Measurements from ENCODE around the gene MGAT4C.

Gene MGAT4C

GRCh38 chr12:86229772-86230171 lies 26.4 kb downstream of the MGAT4C start:
- DNase-seq (no peak), ATAC-seq (no peak)

DNA sequence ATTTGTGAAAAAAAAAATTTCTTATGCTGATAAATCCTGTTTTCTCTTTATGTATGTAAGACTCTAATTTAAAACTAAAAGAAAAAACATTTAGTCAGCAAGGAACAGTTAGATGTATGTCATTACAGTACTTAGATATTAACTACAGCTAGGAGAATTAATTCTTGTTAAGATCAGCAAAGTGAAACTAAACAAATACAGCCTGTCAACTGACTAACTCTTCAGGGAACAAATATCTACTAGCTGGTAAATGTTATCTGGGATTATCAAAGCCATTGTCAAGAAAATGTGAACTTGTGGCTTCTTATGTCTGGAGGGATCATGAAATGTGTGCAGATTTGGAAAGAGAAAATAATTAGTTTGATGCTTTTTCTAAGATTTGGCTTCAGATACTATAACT lies 27.5 kb downstream of the MGAT4C start:
- ATAC-seq (no peak), DNase-seq (no peak)

DNA sequence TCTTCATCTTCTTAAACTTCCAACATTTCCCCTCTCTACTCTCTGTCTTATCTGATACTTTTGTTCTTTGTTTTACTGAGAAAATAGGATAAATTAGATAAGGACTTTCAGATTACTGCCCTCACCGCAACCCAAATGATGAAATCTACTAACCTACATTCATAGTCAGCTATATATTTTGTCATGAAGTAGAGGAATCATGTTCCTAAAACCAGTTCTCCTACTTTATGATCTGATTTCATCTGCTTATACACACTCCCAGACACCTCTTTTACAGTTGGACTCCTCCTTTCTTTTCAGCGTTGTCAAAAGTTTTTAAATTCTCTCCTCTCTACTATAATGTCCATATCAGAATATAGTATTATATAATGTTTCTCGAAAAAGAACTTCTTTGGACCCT lies 29.7 kb downstream of the MGAT4C start:
- DNase-seq, result no peak
- ATAC-seq, result no peak

- ATAC-seq (no peak), DNase-seq (no peak)
These were observed 39.6 kb downstream of the MGAT4C start for GRCh38 chr12:86216591-86216990.

- ATAC-seq, result no peak
- DNase-seq, result no peak
These were observed 43.2 kb downstream of the MGAT4C start for GRCh38 chr12:86213012-86213411.

GRCh38 chr12:86198696-86199444 lies 57.3 kb downstream of the MGAT4C start:
- ATAC-seq, result no peak
- DNase-seq, result no peak

GRCh38 chr12:86196465-86196864 lies 59.7 kb downstream of the MGAT4C start:
- no peak for ATAC-seq
- no peak for DNase-seq

DNA sequence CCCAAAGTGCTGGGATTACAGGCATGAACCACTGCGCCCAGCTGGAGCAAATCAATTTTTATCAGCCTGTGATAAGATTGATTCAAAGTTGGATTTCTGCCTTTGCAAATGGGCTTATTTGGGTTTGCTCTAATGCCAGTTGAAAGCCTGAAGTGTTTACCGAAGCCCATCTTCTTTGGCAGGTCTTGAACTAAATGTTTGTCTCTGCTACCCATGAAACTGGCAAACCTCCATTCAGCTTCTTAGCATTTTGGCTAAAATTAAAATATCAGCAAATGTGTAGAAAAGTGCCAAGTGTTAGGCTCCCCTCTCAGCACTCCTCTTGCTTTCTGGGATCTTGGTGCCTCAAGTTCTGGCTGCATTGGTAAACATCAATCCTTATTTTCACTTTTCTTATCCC lies 61.5 kb downstream of the MGAT4C start:
- ATAC-seq (no peak), DNase-seq (no peak)

GRCh38 chr12:86193931-86194330 lies 62.3 kb downstream of the MGAT4C start:
- ATAC-seq, result no peak
- DNase-seq, result no peak

- no peak for ATAC-seq
- DNase-seq, result no peak
These were observed 68.0 kb downstream of the MGAT4C start for GRCh38 chr12:86188226-86188625.

DNA sequence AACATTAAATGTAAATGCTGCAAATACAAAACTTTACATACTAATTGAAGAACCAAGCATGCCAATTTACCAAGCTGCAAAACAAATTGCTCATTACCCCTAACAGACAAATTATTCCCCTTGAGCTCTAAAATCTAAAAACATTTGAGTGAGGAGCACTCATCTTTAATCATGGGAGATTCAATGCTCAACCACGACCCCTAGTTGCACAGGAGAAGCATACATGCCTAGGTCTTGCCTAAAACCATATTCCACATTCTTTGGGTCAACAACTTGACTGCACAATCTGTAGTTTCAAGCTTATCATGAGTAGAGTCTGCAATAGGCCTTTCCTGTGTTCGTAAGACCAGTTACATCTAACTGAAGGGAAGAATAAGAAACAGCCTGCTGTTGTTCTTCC lies 69.7 kb downstream of the MGAT4C start:
- DNase-seq (no peak), ATAC-seq (no peak)

GRCh38 chr12:86179855-86180254 lies 76.3 kb downstream of the MGAT4C start:
- DNase-seq (no peak), ATAC-seq (no peak)

DNA sequence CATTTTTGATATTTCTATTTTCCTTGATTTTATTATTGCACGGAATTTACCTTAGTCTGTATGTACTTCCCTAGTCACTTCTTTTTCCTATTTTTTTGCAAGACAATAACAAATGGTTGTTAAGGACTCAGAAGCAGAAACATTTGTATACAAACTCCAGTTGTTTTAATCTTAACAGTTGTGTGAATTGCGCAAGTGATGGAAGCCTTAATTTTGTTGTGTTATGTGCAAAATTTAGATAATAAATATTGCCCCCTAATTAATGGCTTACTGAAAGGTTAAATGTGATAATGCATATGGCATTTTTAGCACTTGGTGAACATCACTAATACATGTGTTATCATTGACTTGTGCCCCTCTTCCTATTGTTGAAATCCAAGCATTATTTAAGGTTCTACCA lies 82.0 kb downstream of the MGAT4C start:
- no peak for DNase-seq
- ATAC-seq, result no peak

GRCh38 chr12:86172913-86173443 lies 83.2 kb downstream of the MGAT4C start:
- DNase-seq (no peak), ATAC-seq (no peak)

DNA sequence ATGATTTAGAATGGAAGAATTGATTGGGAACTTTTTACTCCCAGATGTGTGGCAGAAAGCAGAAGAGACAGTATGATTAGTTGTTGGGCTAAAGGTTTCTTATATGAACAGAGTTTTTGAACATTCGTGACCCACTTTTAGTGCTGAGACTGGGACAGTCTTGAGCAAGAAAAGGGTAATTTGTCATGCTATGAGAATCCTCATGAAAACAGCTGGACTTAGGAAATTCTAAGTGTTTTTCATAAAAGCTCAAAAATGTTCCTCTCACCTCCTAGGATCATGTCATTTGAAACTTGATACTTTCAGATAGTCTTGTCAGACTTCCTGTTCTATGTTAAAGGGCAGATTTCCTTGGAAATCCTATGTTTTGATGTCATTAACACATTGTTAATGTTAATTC lies 86.1 kb downstream of the MGAT4C start:
- DNase-seq (no peak), ATAC-seq (no peak)

GRCh38 chr12:86158956-86159355 lies 97.2 kb downstream of the MGAT4C start:
- no peak for ATAC-seq
- no peak for DNase-seq

DNA sequence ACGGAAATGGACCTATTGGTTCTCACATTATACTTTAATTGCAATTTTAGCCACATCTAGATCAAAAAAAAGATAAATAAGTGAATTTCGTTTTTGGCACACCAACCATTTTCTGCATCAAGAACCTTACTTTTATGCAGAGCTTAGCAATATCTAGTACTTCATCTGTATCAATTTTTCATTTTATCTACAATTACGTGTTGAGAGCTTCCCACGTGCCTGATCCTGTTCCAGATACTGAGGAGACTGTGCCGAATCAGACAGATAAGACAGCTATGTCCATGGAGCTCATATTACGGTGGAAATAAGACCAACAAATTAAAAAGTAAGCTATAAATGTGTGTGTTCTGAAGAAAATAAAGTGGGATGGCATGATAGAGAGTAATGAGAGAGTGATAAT lies 101.6 kb downstream of the MGAT4C start:
- ATAC-seq, result no peak
- DNase-seq, result no peak

DNA sequence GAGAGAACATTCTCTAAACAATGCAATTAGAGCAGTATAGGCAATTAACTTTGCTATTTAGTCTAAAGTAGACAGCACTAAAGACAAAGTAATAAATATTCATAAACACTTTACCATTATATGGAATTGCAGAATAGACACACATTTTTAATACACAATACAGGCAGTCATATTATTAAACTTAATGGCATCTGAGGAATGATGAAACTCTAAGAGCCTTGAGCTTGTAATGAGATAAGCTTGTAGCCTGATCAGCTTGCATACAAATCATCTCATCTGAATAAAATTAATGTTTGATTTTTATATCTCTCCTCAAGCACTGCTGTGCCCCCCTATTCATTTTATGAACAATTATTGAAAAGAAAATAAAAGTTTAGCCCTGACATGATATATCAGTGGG lies 107.6 kb downstream of the MGAT4C start:
- ATAC-seq (no peak), DNase-seq (no peak)

DNA sequence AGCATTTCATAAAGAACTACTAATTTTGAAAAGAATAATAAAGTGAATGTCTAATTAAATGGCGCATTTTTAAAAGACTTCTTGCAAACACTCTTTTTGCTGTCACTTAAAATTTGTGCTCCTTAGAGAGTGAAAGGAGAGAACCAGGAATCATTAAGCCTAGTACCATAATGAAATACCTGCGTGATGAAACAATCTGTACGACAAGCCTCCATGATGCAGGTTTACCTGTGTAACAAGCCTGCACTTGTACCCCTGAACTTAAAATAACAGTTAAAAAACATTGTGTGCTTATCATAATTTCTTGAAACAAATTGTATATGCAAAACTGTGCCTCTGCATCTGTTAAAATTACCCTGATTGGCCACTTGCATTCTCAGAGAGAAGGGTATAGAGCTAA lies 108.1 kb downstream of the MGAT4C start:
- DNase-seq, result no peak
- ATAC-seq, result no peak

GRCh38 chr12:86145156-86145555 lies 111.0 kb downstream of the MGAT4C start:
- ATAC-seq (no peak), DNase-seq (no peak)

DNA sequence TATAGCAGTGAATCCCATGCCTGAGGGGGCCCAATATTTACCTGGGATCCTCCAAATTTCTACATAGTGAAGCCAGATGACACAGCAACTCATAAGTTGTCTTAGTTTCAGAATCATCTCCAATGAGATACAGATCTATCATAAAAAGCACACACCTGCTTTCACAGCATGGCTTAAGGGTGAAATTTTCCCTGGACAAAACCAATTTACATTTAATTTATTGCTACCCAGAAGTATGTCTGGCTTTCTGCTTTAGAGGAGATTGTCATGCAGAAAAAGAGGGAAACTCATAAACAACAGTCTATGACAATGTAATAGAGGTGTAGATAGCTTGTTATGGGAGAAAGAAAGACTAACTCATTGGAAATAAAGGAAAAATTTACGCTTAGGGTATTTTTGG lies 113.0 kb downstream of the MGAT4C start:
- no peak for ATAC-seq

DNA sequence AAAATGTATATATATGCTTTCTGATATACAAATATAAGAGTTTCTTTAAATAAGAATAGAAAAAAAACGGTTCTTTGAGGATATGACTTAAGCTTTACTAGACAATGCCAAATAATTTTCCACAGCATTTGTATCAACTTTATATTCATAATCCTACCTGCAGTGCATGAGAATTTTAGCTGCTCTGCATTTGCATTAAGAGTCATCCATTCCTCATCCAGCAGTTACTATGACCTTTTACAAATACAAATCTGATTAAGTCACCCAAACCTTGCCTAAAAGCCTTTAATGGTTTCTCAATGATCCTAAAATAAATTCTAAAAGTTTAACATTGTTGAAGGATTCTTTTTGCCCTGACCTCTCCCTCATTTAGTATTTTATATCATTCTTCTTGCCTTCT lies 116.5 kb downstream of the MGAT4C start:
- DNase-seq (no peak), ATAC-seq (no peak)

More for the DNA sequence above, 113.0 kb downstream of the MGAT4C start:
- DNase-seq, result no peak

GRCh38 chr12:86138770-86139169 lies 117.4 kb downstream of the MGAT4C start:
- no peak for ATAC-seq
- DNase-seq, result no peak

DNA sequence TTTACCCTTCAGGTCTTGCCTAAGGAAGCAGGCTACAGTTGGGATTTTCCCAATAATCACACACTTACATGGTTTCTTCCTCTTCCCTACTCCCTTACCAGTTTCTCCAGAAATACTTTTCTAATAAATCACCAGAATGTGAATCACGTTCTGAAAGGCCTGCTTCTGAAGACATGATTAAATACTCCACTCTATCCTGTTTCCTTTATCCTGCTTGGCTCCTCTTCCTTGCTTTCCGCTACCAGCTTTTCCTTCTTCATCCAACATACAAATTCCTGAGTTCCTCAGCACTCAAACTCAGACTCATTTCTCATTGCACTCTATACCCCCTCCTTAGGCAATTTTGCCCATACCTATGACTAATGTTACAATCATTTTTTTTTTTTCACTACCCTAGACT lies 118.3 kb downstream of the MGAT4C start:
- DNase-seq, result no peak

More for the DNA sequence above, 118.3 kb downstream of the MGAT4C start:
- no peak for ATAC-seq
